Upper lobe of right lung (tissue), 1 donor: ENCODE results near the gene CRB1. TPM values are rescaled to one million over a fixed set of nuclear protein-coding genes. Genes with fewer than 3 reads are reported as not detected.

Experiments used
- ATAC-seq: fragments of 200-7000 bp; cut with Tn5 transposase; one replicate; pipeline ENCODE4 v1.9.1; 2020; ENCODE audit warnings: mild to moderate bottlenecking, moderate library complexity
- DNase-seq: peaks from one replicate; pipeline ENCODE4 v3.0.0-alpha.2; 2020
- H3K27ac ChIP-seq: fragments of 200-600 bp; one replicate; pipeline ENCODE4 v1.8.0; 2022
- H3K27me3 ChIP-seq: fragments of 200-600 bp; one replicate; pipeline ENCODE4 v1.8.0; 2022; ENCODE audit warnings: mild to moderate bottlenecking
- H3K36me3 ChIP-seq: fragments of 200-600 bp; one replicate; pipeline ENCODE4 v1.8.0; 2022
- H3K4me1 ChIP-seq: fragments of 200-600 bp; one replicate; pipeline ENCODE4 v1.8.0; 2022
- H3K4me3 ChIP-seq: fragments of 200-600 bp; one replicate; pipeline ENCODE4 v1.8.0; 2022; ENCODE audit warnings: mild to moderate bottlenecking
- H3K9me3 ChIP-seq: fragments of 200-600 bp; one replicate; pipeline ENCODE4 v1.8.0; 2022
- CTCF ChIP-seq: fragments of 200-600 bp; IDR thresholded peaks from one replicate; pipeline ENCODE4 v1.8.0; 2022; ENCODE audit warnings: antibody characterized with exemption
- intact Hi-C: fragments of 100-400 bp; cut with DNase I; formaldehyde crosslinking; loops from one replicate; pipeline ENCODE4 v1.11.0; 2022
- total RNA-seq: library from RNA; stranded (reverse); fragmentation: NEBNext Ultra II Directional; extraction: Animal tissue kit (Norgen Biotek cat#: 25700); gene quantifications from one replicate; pipeline ENCODE4 v1.2.1, GENCODE V29; 2021
- donor health status: DM: no; HTN: yes; CAD: no; lungs with severe emphysema.

The CRB1 gene
- total RNA-seq, 1 donor from 2014 or later = 0.46 TPM

- H3K27ac ChIP-seq = no peak overlapping the region
- TF ChIP-seq CTCF = no peak
- no peak overlapping the region for H3K4me3 ChIP-seq
- no peak for DNase-seq
- H3K4me1 ChIP-seq = no peaks in the 10 kb centered on the region
- no peak for ATAC-seq
- intact Hi-C loops = no loop called here
- H3K36me3 ChIP-seq = no peaks in the 10 kb centered on the region
- no peaks in the 10 kb centered on the region for H3K9me3 ChIP-seq
- no peaks in the 10 kb centered on the region for H3K27me3 ChIP-seq
Measured at GRCh38 chr1:197424380-197424779, 156.3 kb downstream of the CRB1 start.

GRCh38 chr1:197429372-197429771 is 161.3 kb downstream of the CRB1 start:
- DNase-seq = no peak
- no peak for TF ChIP-seq CTCF
- intact Hi-C loops = no loop called here

GRCh38 chr1:197435224-197435623 is 167.2 kb downstream of the CRB1 start:
- no peaks in the 10 kb centered on the region for H3K27me3 ChIP-seq
- no peak for ATAC-seq
- intact Hi-C loops = no loop called here

More at GRCh38 chr1:197429372-197429771, 161.3 kb downstream of the CRB1 start:
- ATAC-seq = no peak
- Histone ChIP-seq H3K9me3 (no peaks in the 10 kb centered on the region), H3K27me3 (no peaks in the 10 kb centered on the region), H3K27ac (no peak overlapping the region), H3K36me3 (no peaks in the 10 kb centered on the region), H3K4me1 (no peaks in the 10 kb centered on the region), H3K4me3 (no peak overlapping the region)

GRCh38 chr1:197437601-197438000 is 169.5 kb downstream of the CRB1 start:
- H3K27ac ChIP-seq = no peak overlapping the region
- ATAC-seq (no peak), DNase-seq (no peak)
- no peaks in the 10 kb centered on the region for H3K4me1 ChIP-seq
- no peaks in the 10 kb centered on the region for H3K9me3 ChIP-seq
- H3K36me3 ChIP-seq = no peaks in the 10 kb centered on the region
- no peak for TF ChIP-seq CTCF
- no peak overlapping the region for H3K4me3 ChIP-seq
- H3K27me3 ChIP-seq = no peaks in the 10 kb centered on the region
- intact Hi-C loops = no loop called here

More at GRCh38 chr1:197435224-197435623, 167.2 kb downstream of the CRB1 start:
- no peak overlapping the region for H3K4me3 ChIP-seq
- DNase-seq = no peak
- no peak for TF ChIP-seq CTCF
- no peaks in the 10 kb centered on the region for H3K36me3 ChIP-seq
- no peak overlapping the region for H3K27ac ChIP-seq
- H3K4me1 ChIP-seq = no peaks in the 10 kb centered on the region
- no peaks in the 10 kb centered on the region for H3K9me3 ChIP-seq

- intact Hi-C loops = no loop called here
- no peak for TF ChIP-seq CTCF
- no peaks in the 10 kb centered on the region for H3K27me3 ChIP-seq
- H3K9me3 ChIP-seq = no peaks in the 10 kb centered on the region
- ATAC-seq = no peak
- no peak overlapping the region for H3K4me3 ChIP-seq
- DNase-seq = no peak
- no peaks in the 10 kb centered on the region for H3K4me1 ChIP-seq
- H3K36me3 ChIP-seq = no peaks in the 10 kb centered on the region
- H3K27ac ChIP-seq = no peak overlapping the region
Measured at GRCh38 chr1:197438010-197438790, 170.1 kb downstream of the CRB1 start.
